Activated naive CD8-positive, alpha-beta T cell treated with anti-CD3 and anti-CD28 coated beads for 36 hours (primary cell): ENCODE data around the gene OR2G2. TPM values are rescaled to one million over a fixed set of nuclear protein-coding genes. Genes with fewer than 3 reads are reported as not detected.

Source experiments
- DNase-seq: peaks from one replicate; pipeline ENCODE4 v3.0.0; 2021
- H3K27ac Mint-ChIP-seq: one replicate; pipeline ENCODE4 v1.8.0; 2022; ENCODE audit warnings: mild to moderate bottlenecking, moderate library complexity, mixed read lengths
- H3K27me3 Mint-ChIP-seq: one replicate; pipeline ENCODE4 v1.8.0; 2022; ENCODE audit warnings: mild to moderate bottlenecking, mixed read lengths
- H3K36me3 Mint-ChIP-seq: one replicate; pipeline ENCODE4 v1.8.0; 2021; ENCODE audit warnings: mild to moderate bottlenecking, mixed read lengths
- H3K4me1 Mint-ChIP-seq: one replicate; pipeline ENCODE4 v1.8.0; 2021; ENCODE audit warnings: mixed read lengths
- H3K4me3 Mint-ChIP-seq: one replicate; pipeline ENCODE4 v1.8.0; 2022; ENCODE audit warnings: mild to moderate bottlenecking, moderate library complexity, mixed read lengths
- H3K9me3 Mint-ChIP-seq: one replicate; pipeline ENCODE4 v1.8.0; 2022; ENCODE audit warnings: mixed read lengths
- total RNA-seq, 2 experiments: library from RNA; stranded (reverse); gene quantifications; one replicate each; pipeline ENCODE4 v1.2.3, GENCODE V29; 2021

The OR2G2 gene
- total RNA-seq, 2 experiments from 2014 or later, result not detected

GRCh38 chr1:247578946-247579460 lies 9.2 kb upstream of the OR2G2 start:
- Mint-ChIP-seq H3K27me3 (peaks cover 4% of the 10 kb centered on the region), H3K4me3 (no peak overlapping the region), H3K27ac (no peak overlapping the region), H3K9me3 (no peaks in the 10 kb centered on the region), H3K4me1 (no peaks in the 10 kb centered on the region), H3K36me3 (no peaks in the 10 kb centered on the region)
- DNase-seq, result no peak

GRCh38 chr1:247605286-247605685 lies 17.1 kb downstream of the OR2G2 start, which contains the start of gene OR2G3:
Gene OR2G3, plus strand, starts transcription at chr1:247605586. Its CDS starts 0 bp downstream, at chr1:247605586.
- Mint-ChIP-seq H3K9me3 (peaks cover 5% of the 10 kb centered on the region), H3K27me3 (peaks cover 21% of the 10 kb centered on the region), H3K27ac (no peak within 1 kb of the TSS), H3K36me3 (no peaks in the 10 kb centered on the region), H3K4me3 (no peak within 1 kb of the TSS), H3K4me1 (no peaks in the 10 kb centered on the region)
- DNase-seq, result no peak

- H3K27ac Mint-ChIP-seq, result no peak overlapping the region
- H3K36me3 Mint-ChIP-seq, result no peaks in the 10 kb centered on the region
- no peak overlapping the region for H3K4me3 Mint-ChIP-seq
- peaks cover 5% of the 10 kb centered on the region for H3K9me3 Mint-ChIP-seq
- H3K4me1 Mint-ChIP-seq, result no peaks in the 10 kb centered on the region
- DNase-seq, result no peak
- peaks cover 20% of the 10 kb centered on the region for H3K27me3 Mint-ChIP-seq
Measured at GRCh38 chr1:247613405-247613804, 25.2 kb downstream of the OR2G2 start.

GRCh38 chr1:247614625-247615024 lies 26.5 kb downstream of the OR2G2 start:
- Mint-ChIP-seq H3K36me3 (no peaks in the 10 kb centered on the region), H3K4me3 (no peak overlapping the region), H3K27me3 (peaks cover 10% of the 10 kb centered on the region), H3K4me1 (no peaks in the 10 kb centered on the region), H3K9me3 (peaks cover 2% of the 10 kb centered on the region), H3K27ac (no peak overlapping the region)
- DNase-seq, result no peak

- peaks cover 7% of the 10 kb centered on the region for H3K27me3 Mint-ChIP-seq
- no peak overlapping the region for H3K4me3 Mint-ChIP-seq
- peaks cover 9% of the 10 kb centered on the region for H3K9me3 Mint-ChIP-seq
- no peaks in the 10 kb centered on the region for H3K36me3 Mint-ChIP-seq
- no peaks in the 10 kb centered on the region for H3K4me1 Mint-ChIP-seq
- no peak overlapping the region for H3K27ac Mint-ChIP-seq
- no peak for DNase-seq
Measured at GRCh38 chr1:247627951-247628350, 39.8 kb downstream of the OR2G2 start.

GRCh38 chr1:247638011-247638410 lies 49.9 kb downstream of the OR2G2 start:
- Mint-ChIP-seq H3K27me3 (peaks cover 41% of the 10 kb centered on the region), H3K9me3 (peaks cover 7% of the 10 kb centered on the region), H3K4me1 (no peaks in the 10 kb centered on the region), H3K36me3 (no peaks in the 10 kb centered on the region), H3K27ac (no peak overlapping the region), H3K4me3 (no peak overlapping the region)
- DNase-seq, result no peak

- no peak overlapping the region for H3K27ac Mint-ChIP-seq
Measured at GRCh38 chr1:247638781-247639180, 50.6 kb downstream of the OR2G2 start.

More at GRCh38 chr1:247638781-247639180, 50.6 kb downstream of the OR2G2 start:
- H3K9me3 Mint-ChIP-seq, result peaks cover 3% of the 10 kb centered on the region
- peaks cover 41% of the 10 kb centered on the region for H3K27me3 Mint-ChIP-seq
- H3K4me1 Mint-ChIP-seq, result no peaks in the 10 kb centered on the region
- no peak for DNase-seq
- H3K4me3 Mint-ChIP-seq, result peak overlapping the region; percentile 38
- no peaks in the 10 kb centered on the region for H3K36me3 Mint-ChIP-seq

Other genes with a start within 250 kb of the OR2G2 start
- gene NLRP3, start 172.2 kb upstream of the OR2G2 start, total RNA-seq, result 1 to 10 TPM; 8.5 to 9.1 TPM
- gene OR2B11, start 130.3 kb upstream of the OR2G2 start, total RNA-seq, result not detected
- under 1 TPM in 1 of 2 experiments, not detected in 1; 0.04 TPM for gene OR2C3, start 51.9 kb upstream of the OR2G2 start, total RNA-seq
- 1 to 10 TPM; 3.1 to 3.5 TPM for gene GCSAML, start 39.2 kb upstream of the OR2G2 start, total RNA-seq
- not detected for gene OR2G3, start 17.2 kb downstream of the OR2G2 start, total RNA-seq
- gene OR13G1, start 91.4 kb downstream of the OR2G2 start, total RNA-seq, result not detected
- not detected for gene OR6F1, start 128.3 kb downstream of the OR2G2 start, total RNA-seq
- not detected for gene OR14K1, start 150.3 kb downstream of the OR2G2 start, total RNA-seq
- gene OR14A2, start 159.8 kb downstream of the OR2G2 start, total RNA-seq, result not detected
- not detected for gene OR1C1, start 172.2 kb downstream of the OR2G2 start, total RNA-seq
- not detected for gene OR14A16, start 235.8 kb downstream of the OR2G2 start, total RNA-seq